Suprapubic skin (tissue), 4 donors: ENCODE measurements around the gene SLC2A4RG.

Experiments
- CTCF ChIP-seq, 2 donors: fragments of 200-600 bp in 1 of 2; fragments of 450-650 bp in 1 of 2; sonication (generic) in 1 of 2; IDR thresholded peaks; one replicate each; pipeline ENCODE4 v1.5.1; 2016 to 2019; ENCODE audit warnings: antibody characterized with exemption in 2 of 2, mild to moderate bottlenecking in 1 of 2, moderate library complexity in 1 of 2
- EP300 ChIP-seq: sonication (generic); formaldehyde crosslinking; IDR thresholded peaks from one replicate; pipeline ENCODE4 v1.6.1; 2017; ENCODE audit warnings: antibody characterized with exemption
- POLR2A ChIP-seq, 2 donors: fragments of 450-650 bp; IDR thresholded peaks; one replicate each; pipeline ENCODE4 v1.6.1; 2017; ENCODE audit warnings: antibody characterized with exemption in 2 of 2, mild to moderate bottlenecking in 2 of 2, moderate library complexity in 2 of 2
- POLR2AphosphoS5 ChIP-seq, 3 donors: sonication (generic); formaldehyde crosslinking; IDR thresholded peaks; one replicate each; pipeline ENCODE4 v1.6.1; 2017; ENCODE audit warnings: antibody characterized with exemption in 3 of 3

- no peak for TF ChIP-seq CTCF (IDR thresholded peaks at IDR 0.05)
- TF ChIP-seq POLR2AphosphoS5 (IDR thresholded peaks at IDR 0.05): no peak
- no peak for TF ChIP-seq POLR2A (IDR thresholded peaks at IDR 0.05)
- no peak for TF ChIP-seq EP300
Measured at GRCh38 chr20:63766695-63767426, 27.3 kb downstream of the SLC2A4RG start.
